ENCODE results near the gene MAGEB4. TPM values are rescaled to one million over a fixed set of nuclear protein-coding genes. Genes with fewer than 3 reads are reported as not detected.

Gene MAGEB4
- total RNA-seq, 1 experiment from 2014 or later: not detected

DNA sequence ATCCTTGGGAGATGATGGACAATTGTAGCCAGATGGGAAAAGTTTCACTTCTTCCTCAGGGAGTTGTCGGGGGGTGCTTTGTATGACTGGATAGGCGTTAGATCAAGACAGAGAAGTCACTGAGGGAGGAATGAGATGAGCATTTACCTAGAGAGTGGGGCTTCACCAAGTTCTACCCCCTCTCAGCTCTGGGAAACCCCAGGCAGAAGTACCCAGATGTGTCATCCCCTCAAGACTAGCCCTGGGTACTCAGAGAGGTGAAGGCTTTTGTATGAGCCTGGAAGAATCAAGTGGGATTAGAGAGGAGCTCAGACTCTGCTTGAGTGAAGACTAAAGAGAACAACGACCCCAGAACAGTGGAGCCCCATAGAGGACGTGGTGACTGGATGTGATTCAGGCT is 7.1 kb downstream of the MAGEB4 start:
- peaks cover 24% of the 10 kb centered on the region for H3K27me3 Mint-ChIP-seq (ENCODE audit: insufficient read depth, unreplicated experiment)
- intact Hi-C loops (cut with micrococcal nuclease): no loop called here
- BruUV-seq (replicated peaks): no TSS peak
- TF ChIP-seq, protein P1, sequence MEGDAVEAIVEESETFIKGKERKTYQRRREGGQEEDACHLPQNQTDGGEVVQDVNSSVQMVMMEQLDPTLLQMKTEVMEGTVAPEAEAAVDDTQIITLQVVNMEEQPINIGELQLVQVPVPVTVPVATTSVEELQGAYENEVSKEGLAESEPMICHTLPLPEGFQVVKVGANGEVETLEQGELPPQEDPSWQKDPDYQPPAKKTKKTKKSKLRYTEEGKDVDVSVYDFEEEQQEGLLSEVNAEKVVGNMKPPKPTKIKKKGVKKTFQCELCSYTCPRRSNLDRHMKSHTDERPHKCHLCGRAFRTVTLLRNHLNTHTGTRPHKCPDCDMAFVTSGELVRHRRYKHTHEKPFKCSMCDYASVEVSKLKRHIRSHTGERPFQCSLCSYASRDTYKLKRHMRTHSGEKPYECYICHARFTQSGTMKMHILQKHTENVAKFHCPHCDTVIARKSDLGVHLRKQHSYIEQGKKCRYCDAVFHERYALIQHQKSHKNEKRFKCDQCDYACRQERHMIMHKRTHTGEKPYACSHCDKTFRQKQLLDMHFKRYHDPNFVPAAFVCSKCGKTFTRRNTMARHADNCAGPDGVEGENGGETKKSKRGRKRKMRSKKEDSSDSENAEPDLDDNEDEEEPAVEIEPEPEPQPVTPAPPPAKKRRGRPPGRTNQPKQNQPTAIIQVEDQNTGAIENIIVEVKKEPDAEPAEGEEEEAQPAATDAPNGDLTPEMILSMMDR (IDR thresholded peaks at IDR 0.05; ENCODE audit: unreplicated experiment): no peak
- H3K27ac Mint-ChIP-seq (ENCODE audit: low read depth, unreplicated experiment): no peak overlapping the region
- ChIA-PET POLR2A (no interaction called here), CTCF (interaction anchor here (1.1 kb wide), 1 partner anchor 264 kb away, joined by 4 read pairs; no protein-coding TSS in a partner anchor)
- no peak overlapping the region for H3K4me3 Mint-ChIP-seq (ENCODE audit: unreplicated experiment)
- H3K4me1 Mint-ChIP-seq (ENCODE audit: insufficient read depth, unreplicated experiment): no peaks in the 10 kb centered on the region
- no peaks in the 10 kb centered on the region for H3K9me3 Mint-ChIP-seq (ENCODE audit: unreplicated experiment)
- no peaks in the 10 kb centered on the region for H3K36me3 Mint-ChIP-seq (ENCODE audit: insufficient read depth, unreplicated experiment)
- DNase-seq (ENCODE audit: unreplicated experiment): no peak

DNA sequence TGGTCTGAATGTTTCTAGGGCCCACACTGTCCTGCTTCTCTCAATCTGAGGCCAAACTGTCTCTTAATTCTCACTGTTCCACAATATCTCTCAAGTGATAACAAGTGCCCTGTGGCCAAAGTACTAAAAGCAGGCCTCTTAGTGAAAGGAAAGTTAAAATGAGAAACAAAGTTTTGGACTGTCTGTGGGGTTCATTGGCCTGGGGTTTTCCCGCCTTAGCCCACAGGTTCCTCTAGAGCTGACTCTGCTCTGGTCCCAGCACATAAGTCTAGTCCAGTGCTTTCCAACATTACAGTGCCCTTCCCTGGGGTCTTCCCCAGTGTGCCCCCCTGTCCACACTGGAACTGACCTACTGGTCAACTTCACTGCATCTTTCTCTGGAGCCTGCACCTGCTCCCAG is 11.5 kb downstream of the MAGEB4 start:
- TF ChIP-seq, protein P1 (IDR thresholded peaks at IDR 0.05; ENCODE audit: unreplicated experiment): no peak
- BruUV-seq (replicated peaks): no TSS peak
- no peak for DNase-seq (ENCODE audit: unreplicated experiment)
- H3K27me3 Mint-ChIP-seq (ENCODE audit: insufficient read depth, unreplicated experiment): peaks cover 5% of the 10 kb centered on the region
- ChIA-PET CTCF (interaction anchor here (0.6 kb wide), 1 partner anchor 14 kb away, joined by 3 read pairs; no protein-coding TSS in a partner anchor), POLR2A (no interaction called here)
- H3K27ac Mint-ChIP-seq (ENCODE audit: low read depth, unreplicated experiment): no peak overlapping the region
- no peak overlapping the region for H3K4me3 Mint-ChIP-seq (ENCODE audit: unreplicated experiment)
- no peaks in the 10 kb centered on the region for H3K9me3 Mint-ChIP-seq (ENCODE audit: unreplicated experiment)
- intact Hi-C loops (cut with micrococcal nuclease): no loop called here
- no peaks in the 10 kb centered on the region for H3K4me1 Mint-ChIP-seq (ENCODE audit: insufficient read depth, unreplicated experiment)
- no peaks in the 10 kb centered on the region for H3K36me3 Mint-ChIP-seq (ENCODE audit: insufficient read depth, unreplicated experiment)

DNA sequence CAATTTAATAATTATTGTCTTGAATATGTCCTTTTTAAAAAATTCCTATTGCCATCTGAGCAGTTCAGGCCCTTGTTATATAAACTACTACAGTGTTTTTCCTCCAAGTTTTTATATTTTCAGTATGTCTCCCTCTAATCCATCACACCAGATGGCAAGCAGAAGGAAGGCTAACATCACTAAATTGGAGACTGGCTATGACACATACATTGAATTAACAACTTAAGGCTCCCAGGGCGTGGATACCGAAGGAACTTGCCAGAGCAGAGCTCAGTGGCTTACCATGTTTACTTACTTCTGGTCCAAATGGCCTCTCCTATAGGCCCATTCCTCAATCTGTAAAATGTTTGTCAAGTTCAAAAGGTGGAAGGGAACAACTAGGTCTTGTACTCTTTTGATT is 18.1 kb downstream of the MAGEB4 start:
- intact Hi-C loops (cut with micrococcal nuclease): no loop called here
- H3K36me3 Mint-ChIP-seq (ENCODE audit: insufficient read depth, unreplicated experiment): no peaks in the 10 kb centered on the region
- DNase-seq (ENCODE audit: unreplicated experiment): no peak
- CTCF ChIA-PET: no interaction called here
- H3K9me3 Mint-ChIP-seq (ENCODE audit: unreplicated experiment): no peaks in the 10 kb centered on the region
- H3K4me1 Mint-ChIP-seq (ENCODE audit: insufficient read depth, unreplicated experiment): no peaks in the 10 kb centered on the region
- TF ChIP-seq, protein P1 (IDR thresholded peaks at IDR 0.05; ENCODE audit: unreplicated experiment): no peak
- peaks cover 12% of the 10 kb centered on the region for H3K27me3 Mint-ChIP-seq (ENCODE audit: insufficient read depth, unreplicated experiment)
- no TSS peak for BruUV-seq (replicated peaks)
- no peak overlapping the region for H3K4me3 Mint-ChIP-seq (ENCODE audit: unreplicated experiment)
- POLR2A ChIA-PET: no interaction called here
- no peak overlapping the region for H3K27ac Mint-ChIP-seq (ENCODE audit: low read depth, unreplicated experiment)

DNA sequence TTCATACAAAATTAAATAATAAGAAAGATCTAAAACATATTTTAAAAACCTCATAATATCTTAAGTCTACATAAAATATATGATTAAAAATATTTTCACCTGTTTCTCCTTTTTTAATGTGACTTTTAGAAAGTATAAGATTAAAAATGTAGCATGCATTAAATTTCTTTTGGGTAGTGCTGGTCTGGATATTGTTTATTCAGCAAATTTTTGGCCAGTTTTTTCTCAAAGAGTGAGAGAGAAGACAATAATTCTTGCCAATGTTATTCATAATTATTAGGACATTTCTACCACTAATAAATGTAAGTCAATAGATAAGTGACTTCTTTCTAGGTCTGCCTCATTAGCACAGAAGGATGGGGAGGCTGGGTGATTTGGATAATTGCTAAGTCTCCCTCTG is 19.2 kb downstream of the MAGEB4 start:
- H3K9me3 Mint-ChIP-seq (ENCODE audit: unreplicated experiment): no peaks in the 10 kb centered on the region
- TF ChIP-seq, protein P1 (IDR thresholded peaks at IDR 0.05; ENCODE audit: unreplicated experiment): no peak
- no peaks in the 10 kb centered on the region for H3K4me1 Mint-ChIP-seq (ENCODE audit: insufficient read depth, unreplicated experiment)
- CTCF ChIA-PET: no interaction called here
- H3K27ac Mint-ChIP-seq (ENCODE audit: low read depth, unreplicated experiment): no peak overlapping the region
- BruUV-seq (replicated peaks): no TSS peak
- no peak overlapping the region for H3K4me3 Mint-ChIP-seq (ENCODE audit: unreplicated experiment)
- H3K27me3 Mint-ChIP-seq (ENCODE audit: insufficient read depth, unreplicated experiment): peaks cover 23% of the 10 kb centered on the region
- intact Hi-C loops (cut with micrococcal nuclease): no loop called here
- POLR2A ChIA-PET: no interaction called here
- no peak for DNase-seq (ENCODE audit: unreplicated experiment)
- H3K36me3 Mint-ChIP-seq (ENCODE audit: insufficient read depth, unreplicated experiment): no peaks in the 10 kb centered on the region
